Astrocyte of the spinal cord (primary cell): ENCODE data around the gene LRP5.
"Not testable (repeated sequence)": the region's sequence is repeated elsewhere in the genome, so short reads cannot be mapped to it uniquely, and the experiment has no call there.

Experiments
- DNase-seq: peaks from one replicate; pipeline ENCODE4 v3.0.0; 2011; ENCODE audit warnings: low read depth, low spot score
- H3K4me3 ChIP-seq: 2 replicates; pipeline ENCODE4 v1.5.1; 2011; ENCODE audit warnings: low read depth, mild to moderate bottlenecking, low read length, moderate library complexity
- in situ Hi-C: cut with HindIII; loops from 2 replicates; pipeline ENCODE4 v1.10.0; 2017; ENCODE audit warnings: low sequenced_read_pairs
- TF ChIP-seq, protein P1 (sequence below): IDR thresholded peaks from 2 replicates; pipeline ENCODE4 v1.5.1; 2012; ENCODE audit warnings: low read depth, mild to moderate bottlenecking, low read length, inconsistent platforms

Gene LRP5

DNA sequence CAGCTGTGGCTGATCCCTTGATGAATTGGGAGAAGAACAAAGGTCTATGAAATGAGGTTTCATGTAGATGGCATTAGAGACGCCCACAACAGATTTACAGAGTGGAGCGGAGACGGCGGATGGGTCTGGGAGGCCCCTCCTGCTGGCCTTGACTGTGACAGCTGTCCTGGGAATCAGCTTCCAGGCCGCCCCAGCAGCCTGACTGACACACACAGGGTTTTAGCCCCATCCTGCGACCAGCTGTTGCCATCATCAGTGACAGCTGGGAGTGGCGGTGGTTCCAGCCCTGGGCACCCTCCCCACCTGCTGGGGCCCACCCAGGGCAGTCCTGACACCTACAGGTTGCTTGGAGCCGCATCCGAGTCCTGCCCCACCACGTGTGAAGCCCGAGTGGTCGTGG lies 84.1 kb downstream of the LRP5 start:
- H3K4me3 ChIP-seq = no peak overlapping the region
- no peak for DNase-seq
- in situ Hi-C loops = no loop called here
- TF ChIP-seq, protein P1, sequence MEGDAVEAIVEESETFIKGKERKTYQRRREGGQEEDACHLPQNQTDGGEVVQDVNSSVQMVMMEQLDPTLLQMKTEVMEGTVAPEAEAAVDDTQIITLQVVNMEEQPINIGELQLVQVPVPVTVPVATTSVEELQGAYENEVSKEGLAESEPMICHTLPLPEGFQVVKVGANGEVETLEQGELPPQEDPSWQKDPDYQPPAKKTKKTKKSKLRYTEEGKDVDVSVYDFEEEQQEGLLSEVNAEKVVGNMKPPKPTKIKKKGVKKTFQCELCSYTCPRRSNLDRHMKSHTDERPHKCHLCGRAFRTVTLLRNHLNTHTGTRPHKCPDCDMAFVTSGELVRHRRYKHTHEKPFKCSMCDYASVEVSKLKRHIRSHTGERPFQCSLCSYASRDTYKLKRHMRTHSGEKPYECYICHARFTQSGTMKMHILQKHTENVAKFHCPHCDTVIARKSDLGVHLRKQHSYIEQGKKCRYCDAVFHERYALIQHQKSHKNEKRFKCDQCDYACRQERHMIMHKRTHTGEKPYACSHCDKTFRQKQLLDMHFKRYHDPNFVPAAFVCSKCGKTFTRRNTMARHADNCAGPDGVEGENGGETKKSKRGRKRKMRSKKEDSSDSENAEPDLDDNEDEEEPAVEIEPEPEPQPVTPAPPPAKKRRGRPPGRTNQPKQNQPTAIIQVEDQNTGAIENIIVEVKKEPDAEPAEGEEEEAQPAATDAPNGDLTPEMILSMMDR = no peak

DNA sequence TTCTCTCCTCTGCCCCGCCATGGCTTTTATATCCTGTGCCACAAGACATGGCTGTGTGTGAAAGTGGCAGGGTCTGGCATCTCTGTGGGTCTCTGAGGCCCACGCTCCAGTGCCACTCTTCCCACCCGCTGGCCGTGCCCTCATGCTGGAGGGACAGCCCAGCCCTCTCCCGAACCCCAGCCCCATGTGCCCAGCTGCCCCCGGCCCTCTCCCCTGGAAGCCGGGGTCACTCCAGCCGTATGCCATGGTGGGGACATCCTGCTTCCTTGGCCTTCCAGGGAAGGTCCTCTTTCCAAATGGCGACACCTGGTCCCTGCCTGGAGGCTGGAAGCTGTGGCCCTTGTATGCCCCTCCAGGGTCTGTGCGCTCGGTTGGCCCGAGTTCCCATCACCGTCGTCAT lies 84.9 kb downstream of the LRP5 start:
- TF ChIP-seq, protein P1 = no peak
- in situ Hi-C loops = no loop called here
- DNase-seq = no peak
- H3K4me3 ChIP-seq = no peak overlapping the region

DNA sequence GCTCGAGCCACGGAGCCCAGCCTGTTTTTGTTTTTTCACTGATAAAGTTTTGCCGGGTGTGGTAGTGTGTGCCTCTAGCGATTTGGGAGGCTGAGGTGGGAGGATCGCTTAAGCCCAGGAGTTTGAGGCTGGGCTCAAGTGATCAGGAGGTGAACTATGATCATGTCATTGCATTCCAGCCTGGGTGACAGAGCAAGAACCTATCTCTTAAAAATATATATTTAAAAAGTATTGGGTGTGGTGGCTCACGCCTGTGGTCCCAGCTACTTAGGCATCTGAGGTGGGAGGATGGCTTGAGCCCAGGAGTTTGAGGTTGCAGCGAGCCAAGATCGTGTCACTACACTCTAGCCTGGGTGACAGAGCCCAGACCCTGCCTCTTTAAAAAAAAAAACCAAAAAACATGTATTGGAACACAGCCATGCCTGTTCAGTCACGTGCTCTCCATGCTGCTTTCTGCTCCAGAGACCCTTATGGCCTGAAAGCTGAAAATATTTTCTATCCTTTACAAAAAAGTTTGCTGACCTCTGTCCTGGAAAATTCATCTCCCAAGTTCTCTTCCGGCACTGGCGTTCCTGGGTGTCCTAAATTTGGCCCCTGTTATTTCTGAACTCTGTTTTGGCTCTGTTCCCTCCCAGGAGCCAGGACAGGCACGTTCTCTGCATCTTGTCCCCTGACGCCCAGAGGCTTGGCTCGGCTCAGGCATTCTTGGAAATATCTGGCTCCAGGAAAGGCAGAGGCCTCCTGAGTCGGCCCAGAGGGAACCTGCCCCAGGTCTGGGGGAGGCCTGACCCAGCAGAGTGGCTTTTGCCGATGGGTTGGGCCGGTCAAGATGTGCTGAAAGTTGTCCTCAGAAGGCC lies 86.8 kb downstream of the LRP5 start:
- TF ChIP-seq, protein P1 = no peak
- no peak overlapping the region for H3K4me3 ChIP-seq
- in situ Hi-C loops = no loop called here
- DNase-seq = no peak

DNA sequence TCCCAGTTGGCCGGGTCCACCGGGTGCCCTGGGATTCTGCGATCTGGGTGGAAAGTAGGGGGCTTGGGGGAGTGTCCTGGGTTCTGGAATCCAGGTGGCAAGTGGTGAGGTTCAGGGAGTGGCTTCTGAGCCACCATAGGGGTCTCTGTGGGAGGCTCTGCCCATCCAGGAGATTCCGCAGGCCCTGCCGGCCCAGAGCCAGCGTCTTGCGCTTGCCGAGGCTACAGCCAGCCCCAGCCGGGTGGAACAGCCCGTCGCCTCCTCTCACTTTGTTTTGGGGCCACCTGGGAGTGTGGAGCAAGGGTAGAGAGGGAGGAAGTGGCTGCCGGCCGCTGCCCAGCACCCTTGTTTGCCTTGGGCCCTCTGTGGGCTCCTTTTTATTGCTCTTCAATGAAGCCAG lies 87.5 kb downstream of the LRP5 start:
- H3K4me3 ChIP-seq = no peak overlapping the region
- no peak for DNase-seq
- in situ Hi-C loops = no loop called here
- TF ChIP-seq, protein P1 = no peak

DNA sequence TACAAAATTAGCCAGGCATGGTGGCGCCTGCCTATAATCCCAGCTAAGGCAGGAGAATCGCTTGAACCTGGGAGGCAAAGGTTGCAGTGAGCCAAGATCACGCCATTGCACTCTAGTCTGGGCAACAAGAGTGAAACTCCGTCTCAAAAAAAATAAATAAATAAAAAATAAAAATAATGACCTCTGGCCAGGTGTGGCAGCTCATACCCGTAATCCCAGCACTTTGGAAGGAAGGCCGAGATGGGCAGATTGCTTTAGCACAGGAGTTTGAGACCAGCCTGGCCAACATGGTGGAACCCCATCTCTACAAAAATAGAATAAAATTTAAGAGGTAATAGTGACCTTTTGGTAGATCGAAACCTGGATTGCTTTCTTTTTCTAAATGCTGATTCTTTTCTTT lies 88.2 kb downstream of the LRP5 start:
- DNase-seq, in situ Hi-C loops, H3K4me3 ChIP-seq: not testable (repeated sequence)

DNA sequence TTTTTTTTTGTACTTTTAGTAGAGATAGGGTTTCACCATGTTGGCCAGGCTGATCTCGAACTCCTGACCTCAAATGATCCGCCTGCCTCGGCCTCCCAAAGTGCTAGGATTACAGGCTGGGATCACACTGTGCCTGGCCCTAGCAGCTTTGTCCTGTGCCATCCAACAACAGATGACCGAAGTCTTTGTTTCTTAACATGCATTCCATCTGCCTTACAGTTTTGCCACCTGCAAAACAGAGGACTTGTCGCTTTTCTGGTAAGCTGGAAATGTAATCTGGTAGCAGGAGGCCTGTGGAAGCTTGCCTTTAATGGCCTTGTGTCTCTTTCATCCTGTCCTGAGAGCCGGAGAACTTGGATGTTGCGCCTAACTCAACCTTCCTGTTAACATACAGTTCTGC lies 89.5 kb downstream of the LRP5 start:
- in situ Hi-C loops = no loop called here
- DNase-seq = no peak
- TF ChIP-seq, protein P1 = no peak
- H3K4me3 ChIP-seq = no peak overlapping the region

DNA sequence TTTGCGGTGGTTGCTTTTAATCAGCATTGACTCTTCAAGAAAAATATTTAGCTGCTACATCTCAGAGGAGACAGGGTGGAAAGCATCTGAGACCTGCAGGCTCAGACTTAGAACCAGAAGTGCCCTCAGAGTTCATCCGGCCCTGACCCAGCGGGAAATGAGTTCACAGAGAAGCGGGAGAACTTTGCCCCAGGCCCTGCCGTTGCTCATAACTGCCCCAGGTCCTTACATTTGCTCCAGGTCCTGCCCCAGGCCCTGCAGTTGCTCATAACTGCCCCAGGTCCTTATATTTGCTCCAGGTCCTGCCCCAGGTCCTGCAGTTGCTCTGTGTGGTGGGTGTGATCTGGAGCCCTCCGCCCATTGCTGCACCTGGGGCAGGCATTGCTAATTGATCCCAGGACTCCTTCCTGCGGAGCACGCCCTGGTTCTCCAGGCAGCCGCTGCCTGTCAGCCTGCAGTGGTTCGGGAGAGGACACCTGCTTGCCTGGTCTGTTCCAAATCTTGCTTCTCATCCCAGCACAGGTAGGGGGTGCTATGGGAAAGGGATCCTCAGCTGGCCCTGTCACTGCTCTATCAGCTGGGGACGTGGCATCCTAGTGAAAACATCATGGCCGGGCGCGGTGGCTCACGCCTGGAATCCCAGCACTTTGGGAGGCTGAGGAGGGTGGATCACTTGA lies 90.1 kb downstream of the LRP5 start:
- no peak overlapping the region for H3K4me3 ChIP-seq
- TF ChIP-seq, protein P1 = no peak
- no peak for DNase-seq
- in situ Hi-C loops = no loop called here
